ENCODE data around the gene SPOCD1.

Gene SPOCD1

GRCh38 chr1:31771891-31772668 is 43.7 kb downstream of the SPOCD1 start:
- DNase-seq (ENCODE audit: low spot score): no peak

DNA sequence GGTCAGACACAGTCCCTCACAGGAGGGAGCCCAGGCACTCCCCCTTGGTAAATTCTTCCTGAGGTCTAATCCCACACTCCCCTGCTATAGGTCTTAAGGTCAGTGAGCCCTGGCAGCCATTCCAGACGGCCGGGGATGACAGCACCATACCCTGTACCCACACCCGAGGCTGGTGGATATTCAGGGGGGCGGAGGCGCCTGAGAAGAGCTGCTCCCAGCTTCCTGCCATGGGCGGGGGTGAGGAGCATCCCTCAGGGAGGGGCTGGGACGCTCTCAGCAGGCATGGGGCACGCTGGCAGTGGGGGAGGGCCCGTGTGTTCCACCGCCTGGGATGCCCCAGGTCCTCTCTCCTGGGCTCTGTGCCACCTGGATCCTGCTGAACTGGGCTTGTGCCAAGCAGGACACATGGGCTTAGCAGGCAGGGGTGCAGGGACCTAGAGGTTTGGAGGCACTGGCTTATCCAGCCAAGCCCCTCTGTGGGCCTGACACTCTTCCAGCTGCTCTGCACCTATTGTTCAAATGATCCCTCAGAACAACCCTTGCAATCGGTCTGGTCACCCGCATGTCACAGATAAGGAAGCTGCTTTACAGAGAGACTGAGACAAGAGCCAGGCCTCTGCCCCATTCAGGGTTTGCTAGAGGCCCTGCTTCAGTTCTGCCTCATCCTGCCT is 46.0 kb downstream of the SPOCD1 start:
- no peak for DNase-seq (ENCODE audit: low spot score)

- DNase-seq (ENCODE audit: low spot score): no peak
These were observed 46.7 kb downstream of the SPOCD1 start for GRCh38 chr1:31768939-31769704.

- DNase-seq (ENCODE audit: low spot score): no peak
These were observed 47.4 kb downstream of the SPOCD1 start for GRCh38 chr1:31768407-31768907.

GRCh38 chr1:31767225-31767624 is 48.6 kb downstream of the SPOCD1 start:
- DNase-seq (ENCODE audit: low spot score): no peak

DNA sequence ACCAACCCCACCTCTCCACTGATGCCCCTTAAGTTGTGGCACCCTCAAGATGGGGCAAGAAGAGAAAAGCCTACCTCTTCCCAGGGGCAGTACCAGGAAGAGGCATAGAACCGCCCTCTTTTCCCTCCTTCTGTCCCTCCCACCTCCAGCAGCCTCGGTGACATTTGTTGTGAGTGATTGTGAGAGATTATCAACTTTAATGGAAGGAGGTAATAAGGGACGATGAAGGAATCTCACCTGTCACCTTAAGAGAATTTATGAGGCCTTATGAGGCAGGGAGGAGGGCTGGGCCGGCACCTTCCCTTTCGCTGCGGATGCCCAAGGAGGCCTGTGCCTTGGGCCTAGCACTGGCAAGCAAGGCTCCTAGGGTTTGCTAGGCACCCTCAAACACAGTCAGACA is 50.3 kb downstream of the SPOCD1 start:
- DNase-seq (ENCODE audit: low spot score): no peak

DNA sequence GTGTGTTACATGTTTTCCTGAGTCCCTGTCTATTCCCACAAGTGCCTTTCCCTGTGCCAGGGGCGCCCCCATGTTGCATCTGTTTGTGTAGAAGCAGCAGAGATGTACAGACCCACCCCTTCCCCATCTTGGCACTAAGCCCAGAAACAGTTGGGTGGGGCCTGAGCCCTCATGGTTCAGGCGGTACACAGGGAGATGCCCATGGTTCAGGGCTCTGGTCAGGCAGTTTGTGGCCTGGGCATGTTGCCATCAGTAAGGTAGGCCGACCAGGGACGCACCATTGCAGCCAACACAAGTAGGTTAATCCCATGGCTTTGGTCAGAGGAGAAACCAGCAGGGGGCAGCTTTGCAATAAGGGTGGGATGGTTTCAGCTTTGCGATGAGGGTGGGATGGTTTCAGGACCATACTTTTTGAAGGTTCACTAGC is 50.8 kb downstream of the SPOCD1 start:
- no peak for DNase-seq (ENCODE audit: low spot score)

DNA sequence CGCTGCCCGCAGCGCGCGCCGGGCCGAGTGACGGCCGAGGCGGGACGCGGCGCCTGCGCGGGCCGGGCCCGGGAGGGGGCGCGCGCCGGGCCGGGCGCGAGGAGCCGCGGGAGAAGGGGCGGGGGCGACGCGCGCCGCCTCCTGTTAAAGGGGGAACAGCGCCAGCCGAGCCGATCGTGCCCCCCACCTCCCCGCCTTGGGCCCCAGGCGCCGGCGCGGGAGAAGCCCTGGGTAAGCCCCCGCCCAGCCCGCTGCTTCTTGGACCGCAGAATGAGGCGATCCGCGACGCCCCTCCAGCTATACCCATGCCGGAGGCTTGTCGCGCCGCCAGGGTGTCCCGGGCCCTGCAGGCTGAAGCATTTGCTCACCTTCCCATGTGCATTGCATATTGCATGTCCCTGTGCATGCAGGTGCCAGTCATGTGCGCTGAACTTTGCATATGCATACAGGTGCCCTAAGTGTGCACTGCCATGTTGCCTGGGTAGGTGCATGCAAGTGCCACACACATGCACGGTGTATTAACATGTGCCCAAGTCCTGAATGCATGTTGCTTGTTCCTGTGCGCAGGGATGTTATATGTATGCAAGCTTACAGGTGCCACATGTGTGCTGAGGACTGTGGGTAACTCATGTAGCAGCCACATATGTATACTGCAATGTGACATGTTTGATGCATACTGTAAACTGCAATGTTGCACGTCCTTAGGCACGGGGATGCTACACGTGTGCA is 51.3 kb downstream of the SPOCD1 start, which contains the start of gene ADGRB2:
TSS of gene ADGRB2 (minus strand) at position 29 of the 729 bp plus-strand sequence. CDS start 7,119 bp downstream, outside the sequence.
- DNase-seq (ENCODE audit: low spot score): peak; percentile 72

DNA sequence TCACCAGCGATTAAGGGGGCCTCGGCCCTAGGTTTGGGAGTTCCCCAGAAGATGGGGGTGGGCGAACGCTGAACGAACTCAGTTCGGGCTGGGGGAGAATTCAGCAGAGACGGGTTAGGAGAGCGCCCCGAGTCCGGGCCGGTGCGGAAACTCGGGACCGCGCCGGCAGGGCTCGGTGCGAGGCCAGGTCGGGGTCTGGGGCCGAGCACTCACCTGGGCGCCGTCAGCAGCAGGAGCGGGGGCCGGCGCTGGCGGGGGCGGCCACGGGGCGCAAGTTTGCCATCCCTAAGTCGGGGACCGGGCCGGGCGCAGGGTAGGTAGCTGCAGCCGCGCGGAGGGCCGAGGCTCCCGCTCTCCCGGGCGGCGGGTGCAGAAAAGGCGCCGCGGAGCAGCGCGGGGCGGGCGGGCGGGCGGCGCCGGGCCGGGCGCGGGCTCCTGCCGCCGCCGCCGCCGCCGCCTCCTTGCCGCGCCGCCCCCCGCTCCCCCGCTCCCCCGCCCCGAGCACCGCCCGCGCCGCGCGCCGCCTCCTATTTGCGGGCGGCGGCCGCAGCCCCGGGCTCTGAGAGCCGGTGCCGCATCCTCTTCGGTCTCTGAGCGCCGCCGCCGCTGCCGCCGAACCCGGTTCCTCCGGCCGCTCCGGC is 52.0 kb downstream of the SPOCD1 start:
- no peak for DNase-seq (ENCODE audit: low spot score)

DNA sequence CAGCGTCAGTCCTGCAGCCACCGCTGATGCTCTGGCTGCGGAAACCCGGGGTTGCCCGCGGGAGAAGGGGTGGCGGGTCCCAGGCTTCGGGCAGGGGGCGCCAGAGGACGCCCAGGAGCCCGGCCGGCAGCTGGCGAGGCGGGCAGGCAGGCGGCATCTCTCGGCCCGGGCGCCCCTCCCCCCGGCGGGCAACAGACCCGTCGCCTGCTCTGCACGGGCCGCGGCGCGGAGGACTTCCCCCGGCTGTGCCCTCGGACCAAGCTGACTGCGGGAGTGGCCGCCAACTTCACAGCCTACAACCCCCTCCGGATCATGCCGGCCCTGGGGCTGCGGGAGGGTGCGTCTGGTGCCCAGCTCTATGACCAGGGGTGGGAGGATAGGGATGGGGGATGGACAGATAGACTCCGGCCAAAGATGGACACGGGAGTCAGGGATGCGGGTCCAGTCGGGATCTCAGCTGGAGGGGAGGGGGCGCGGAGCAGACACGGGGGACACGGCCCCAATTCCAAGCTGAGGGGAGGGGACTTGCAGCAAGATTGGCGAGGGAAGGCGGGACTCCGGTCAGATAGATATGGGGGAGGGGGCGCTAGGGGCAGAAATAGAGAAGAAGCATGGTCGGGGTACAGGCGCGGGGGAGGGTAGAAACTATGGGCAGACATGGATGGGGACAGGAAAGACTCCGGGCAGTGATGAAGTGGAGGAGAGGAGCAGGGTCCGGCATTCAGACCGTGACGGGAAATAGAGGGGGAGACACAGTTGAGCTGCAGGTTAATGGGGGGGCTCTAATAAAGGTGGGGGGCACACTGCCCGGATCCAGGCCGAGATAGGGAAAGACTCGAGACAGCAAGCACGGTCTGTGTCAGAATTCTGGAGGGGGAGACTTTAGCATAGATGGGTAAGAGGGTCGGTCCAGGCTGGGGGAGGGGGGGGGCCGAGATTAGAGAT is 52.8 kb downstream of the SPOCD1 start:
- DNase-seq (ENCODE audit: low spot score): peak; percentile 86

DNA sequence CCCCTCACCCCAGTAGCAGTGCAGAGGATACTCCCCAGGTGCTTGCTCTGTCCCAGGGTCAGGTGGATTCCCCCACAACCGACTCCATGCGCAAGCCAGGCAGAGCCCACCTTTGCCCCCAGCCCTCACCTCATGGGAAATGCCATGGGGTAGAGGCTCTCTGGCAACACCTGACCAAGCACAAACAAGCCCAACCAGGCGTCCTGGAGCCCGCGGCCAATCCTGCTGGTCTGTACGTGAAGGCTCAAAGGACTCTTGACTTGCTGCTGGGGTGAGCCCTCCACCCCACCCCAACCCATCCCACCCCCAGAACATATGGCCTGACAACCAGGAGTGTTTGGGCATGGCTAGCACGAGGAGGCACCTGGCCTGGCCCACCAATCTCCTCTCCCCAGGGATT is 53.5 kb downstream of the SPOCD1 start:
- no peak for DNase-seq (ENCODE audit: low spot score)

GRCh38 chr1:31761883-31762282 is 53.9 kb downstream of the SPOCD1 start:
- DNase-seq (ENCODE audit: low spot score): peak; percentile 66

DNA sequence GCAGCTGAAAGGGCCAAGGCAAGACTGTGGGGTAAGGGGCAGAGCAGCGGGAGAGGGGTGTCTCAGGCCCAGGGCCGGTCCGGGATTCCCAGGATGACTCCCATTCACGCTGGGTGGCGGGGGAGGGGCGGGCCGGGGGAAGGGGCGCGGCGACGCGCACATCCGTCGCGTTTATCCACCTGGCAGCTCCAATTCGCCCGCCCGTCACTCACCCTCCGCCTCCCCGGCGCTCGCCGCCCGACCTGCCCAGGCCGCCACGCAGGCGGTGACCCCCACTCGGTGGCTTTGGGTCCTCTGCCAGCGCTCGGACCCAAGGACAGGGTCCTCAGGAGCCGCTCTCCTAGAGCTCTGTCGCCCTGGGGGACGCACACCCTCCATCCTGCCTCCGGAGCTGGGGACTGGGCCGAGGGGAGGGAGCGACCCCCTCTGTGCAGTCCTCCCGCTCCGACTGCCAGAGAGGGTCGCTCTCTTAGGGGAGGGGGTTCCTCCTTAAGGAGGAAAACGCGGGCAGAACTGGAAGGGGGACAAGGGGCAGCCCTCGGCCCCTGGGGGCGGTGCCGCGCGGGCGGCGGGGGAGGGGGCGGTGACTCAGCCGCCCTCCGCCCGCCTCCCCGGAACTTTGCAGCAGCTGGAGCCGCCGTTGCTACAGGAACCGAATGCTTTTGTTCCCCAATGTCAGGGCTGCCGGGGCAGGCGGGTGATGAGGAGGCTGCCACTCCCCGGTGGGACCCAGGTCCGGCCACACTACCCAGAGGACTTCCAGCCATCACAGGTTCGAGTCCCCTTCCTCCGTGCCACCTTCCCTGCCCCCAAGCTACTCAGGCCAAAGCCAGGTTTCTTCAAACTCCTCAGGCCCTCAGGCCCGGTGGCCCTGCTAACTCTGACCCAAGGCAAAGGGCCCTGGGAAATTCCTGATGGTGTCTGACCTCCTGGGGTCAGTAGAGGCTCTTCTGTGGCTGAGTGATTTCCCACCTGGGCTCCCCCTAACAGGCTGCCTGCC is 55.1 kb downstream of the SPOCD1 start:
- peak; percentile 93 for DNase-seq (ENCODE audit: low spot score)

GRCh38 chr1:31759298-31760023 is 56.4 kb downstream of the SPOCD1 start:
- DNase-seq (ENCODE audit: low spot score): peak; percentile 65

GRCh38 chr1:31758823-31759222 is 57.0 kb downstream of the SPOCD1 start:
- no peak for DNase-seq (ENCODE audit: low spot score)

DNA sequence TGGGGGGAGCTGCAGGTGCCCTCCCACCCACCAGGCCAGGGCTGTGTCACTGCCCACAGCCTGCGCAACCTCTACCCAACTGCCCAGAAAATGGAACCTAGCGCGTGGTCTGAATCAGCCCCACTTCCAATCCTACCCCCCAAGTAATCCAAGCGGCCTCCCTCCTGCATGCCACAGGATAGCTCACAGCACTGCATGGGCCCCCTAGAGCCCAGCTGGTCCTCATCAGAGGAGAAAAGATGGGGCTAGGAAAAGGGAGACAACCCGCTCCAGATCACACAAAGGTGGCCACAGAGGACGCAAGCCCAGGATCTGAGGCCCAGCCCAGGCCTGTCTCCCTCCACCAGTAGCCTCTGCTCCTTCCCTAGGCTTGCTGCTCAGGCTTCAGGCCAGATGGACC is 57.8 kb downstream of the SPOCD1 start:
- DNase-seq (ENCODE audit: low spot score): no peak

GRCh38 chr1:31757204-31757679 is 58.6 kb downstream of the SPOCD1 start:
- no peak for DNase-seq (ENCODE audit: low spot score)

DNA sequence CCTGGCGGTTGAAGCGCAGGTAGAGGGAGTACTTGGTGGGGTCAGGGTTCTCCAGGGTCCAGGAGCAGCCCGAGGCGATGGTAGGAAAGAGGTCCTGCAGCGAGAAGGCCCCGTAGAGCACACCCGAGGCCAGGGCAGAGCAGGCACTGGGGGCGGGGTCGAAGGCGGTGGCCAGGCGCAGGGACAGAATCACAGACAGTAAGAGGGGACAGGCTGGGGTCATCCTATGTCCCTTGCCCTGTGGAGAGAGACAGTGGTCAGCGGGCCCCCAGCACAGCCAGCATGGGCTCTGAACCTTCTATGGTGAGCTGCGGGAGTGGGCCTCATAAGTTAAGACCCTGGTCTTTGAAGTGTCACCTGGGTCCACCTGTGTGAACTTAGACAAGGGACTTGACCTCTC is 59.2 kb downstream of the SPOCD1 start:
- DNase-seq (ENCODE audit: low spot score): no peak

Measured in AG08396 (cell line).